Measurements from ENCODE around the gene MON1A.

DNA sequence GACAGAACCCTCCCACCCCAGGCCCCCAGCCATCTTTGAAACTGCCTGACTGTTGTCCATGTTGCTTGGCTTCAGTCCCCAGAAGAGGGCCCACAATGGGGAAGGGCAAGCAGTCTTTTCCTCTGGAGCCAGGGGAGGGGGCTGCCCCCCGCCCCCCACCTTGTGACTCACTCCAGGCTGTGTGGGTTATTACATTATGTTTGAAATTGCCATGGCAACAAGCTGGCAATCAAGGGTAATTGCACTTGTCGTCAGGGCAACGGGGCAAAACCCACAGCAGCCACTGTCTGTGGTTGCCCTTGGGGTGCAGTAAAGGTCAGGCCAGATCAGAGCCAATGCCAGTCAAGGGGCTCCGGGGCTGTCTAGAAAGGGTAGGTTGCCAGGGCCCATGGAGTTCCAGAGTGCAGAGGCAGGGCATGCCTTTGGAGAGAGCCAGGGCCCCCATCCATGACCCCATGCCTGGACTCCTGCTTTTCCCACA, 56.8 kb downstream of the MON1A start:
- TF ChIP-seq POLR2AphosphoS5 (IDR thresholded peaks at IDR 0.05), result no peak
- TF ChIP-seq, protein P1, sequence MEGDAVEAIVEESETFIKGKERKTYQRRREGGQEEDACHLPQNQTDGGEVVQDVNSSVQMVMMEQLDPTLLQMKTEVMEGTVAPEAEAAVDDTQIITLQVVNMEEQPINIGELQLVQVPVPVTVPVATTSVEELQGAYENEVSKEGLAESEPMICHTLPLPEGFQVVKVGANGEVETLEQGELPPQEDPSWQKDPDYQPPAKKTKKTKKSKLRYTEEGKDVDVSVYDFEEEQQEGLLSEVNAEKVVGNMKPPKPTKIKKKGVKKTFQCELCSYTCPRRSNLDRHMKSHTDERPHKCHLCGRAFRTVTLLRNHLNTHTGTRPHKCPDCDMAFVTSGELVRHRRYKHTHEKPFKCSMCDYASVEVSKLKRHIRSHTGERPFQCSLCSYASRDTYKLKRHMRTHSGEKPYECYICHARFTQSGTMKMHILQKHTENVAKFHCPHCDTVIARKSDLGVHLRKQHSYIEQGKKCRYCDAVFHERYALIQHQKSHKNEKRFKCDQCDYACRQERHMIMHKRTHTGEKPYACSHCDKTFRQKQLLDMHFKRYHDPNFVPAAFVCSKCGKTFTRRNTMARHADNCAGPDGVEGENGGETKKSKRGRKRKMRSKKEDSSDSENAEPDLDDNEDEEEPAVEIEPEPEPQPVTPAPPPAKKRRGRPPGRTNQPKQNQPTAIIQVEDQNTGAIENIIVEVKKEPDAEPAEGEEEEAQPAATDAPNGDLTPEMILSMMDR (IDR thresholded peaks at IDR 0.05), result no peak
